ENCODE results near the gene SLC26A1.

The SLC26A1 gene

GRCh38 chr4:957581-958313 is 35.5 kb downstream of the SLC26A1 start:
- Histone ChIP-seq H3K4me1 (ENCODE audit: insufficient read depth, low read length) (no peaks in the 10 kb centered on the region), H3K4me3 (ENCODE audit: low read length) (no peak overlapping the region), H3K9me3 (ENCODE audit: insufficient read depth, low read depth, low read length) (no peaks in the 10 kb centered on the region), H3K36me3 (ENCODE audit: insufficient read depth, low read length) (no peaks in the 10 kb centered on the region), H3K27ac (ENCODE audit: low read depth, low read length) (no peak overlapping the region), H3K9ac (ENCODE audit: low read depth, low read length) (no peak overlapping the region), H3K27me3 (ENCODE audit: insufficient read depth, low read length) (no peaks in the 10 kb centered on the region)
- 96% methylated on average over 45 of the region's 45 CpGs for WGBS

DNA sequence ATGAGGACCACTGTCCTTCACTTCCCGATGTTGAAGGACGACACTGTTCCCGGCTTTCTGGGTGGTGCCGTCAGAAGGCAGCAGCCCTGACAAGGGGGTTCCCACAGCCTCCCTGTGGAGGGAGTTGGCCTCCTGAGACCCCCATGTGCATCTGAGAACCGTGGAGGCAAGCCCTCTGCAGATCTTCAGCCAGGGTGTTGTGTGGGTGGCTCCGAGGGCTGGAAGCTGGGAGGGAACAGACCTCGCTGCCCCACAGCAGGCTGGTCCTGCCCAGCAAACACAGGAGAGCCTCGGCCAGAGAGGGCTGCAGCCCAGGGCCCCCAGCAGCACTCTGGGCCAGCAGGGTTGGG is 36.0 kb downstream of the SLC26A1 start:
- Histone ChIP-seq H3K36me3 (ENCODE audit: insufficient read depth, low read length) (no peaks in the 10 kb centered on the region), H3K27me3 (ENCODE audit: insufficient read depth, low read length) (no peaks in the 10 kb centered on the region), H3K4me1 (ENCODE audit: insufficient read depth, low read length) (no peaks in the 10 kb centered on the region), H3K4me3 (ENCODE audit: low read length) (no peak overlapping the region), H3K9me3 (ENCODE audit: insufficient read depth, low read depth, low read length) (no peaks in the 10 kb centered on the region), H3K9ac (ENCODE audit: low read depth, low read length) (no peak overlapping the region), H3K27ac (ENCODE audit: low read depth, low read length) (no peak overlapping the region)
- 92% methylated on average over 8 of the region's 8 CpGs for WGBS

- H3K9ac ChIP-seq (ENCODE audit: low read depth, low read length) = no peak overlapping the region
- H3K9me3 ChIP-seq (ENCODE audit: insufficient read depth, low read depth, low read length) = no peaks in the 10 kb centered on the region
- H3K27me3 ChIP-seq (ENCODE audit: insufficient read depth, low read length) = no peaks in the 10 kb centered on the region
- H3K27ac ChIP-seq (ENCODE audit: low read depth, low read length) = no peak overlapping the region
- 90% methylated on average over 14 of the region's 14 CpGs for WGBS
- H3K4me1 ChIP-seq (ENCODE audit: insufficient read depth, low read length) = no peaks in the 10 kb centered on the region
- no peak overlapping the region for H3K4me3 ChIP-seq (ENCODE audit: low read length)
- no peaks in the 10 kb centered on the region for H3K36me3 ChIP-seq (ENCODE audit: insufficient read depth, low read length)
These were observed 36.5 kb downstream of the SLC26A1 start for GRCh38 chr4:956531-957230.

DNA sequence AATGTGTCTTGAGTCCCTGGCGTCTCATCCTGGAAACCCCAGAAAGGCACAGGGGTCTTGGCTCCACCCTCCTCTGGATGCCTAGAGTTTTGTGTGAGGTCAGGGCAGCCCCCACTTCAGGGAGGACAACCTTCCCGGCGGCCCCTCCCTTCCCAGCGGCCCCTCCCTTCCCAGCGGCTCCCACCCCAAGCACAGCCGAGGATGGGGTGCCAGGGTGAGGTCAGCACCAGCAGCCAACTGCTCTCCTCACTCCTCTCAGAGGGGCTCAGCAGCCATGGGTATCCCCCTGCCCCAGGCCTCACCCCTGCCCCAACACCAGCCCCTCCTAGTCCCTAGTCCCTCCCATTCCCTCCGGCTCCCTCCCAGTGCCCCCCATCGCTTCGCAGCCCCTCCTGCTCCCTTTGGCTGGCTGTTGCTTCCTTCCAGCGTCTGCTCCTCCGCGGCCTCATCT is 37.2 kb downstream of the SLC26A1 start:
- H3K36me3 ChIP-seq (ENCODE audit: insufficient read depth, low read length) = no peaks in the 10 kb centered on the region
- H3K27me3 ChIP-seq (ENCODE audit: insufficient read depth, low read length) = no peaks in the 10 kb centered on the region
- no peaks in the 10 kb centered on the region for H3K9me3 ChIP-seq (ENCODE audit: insufficient read depth, low read depth, low read length)
- 85% methylated on average over 12 of the region's 12 CpGs for WGBS
- H3K4me3 ChIP-seq (ENCODE audit: low read length) = no peak overlapping the region
- H3K4me1 ChIP-seq (ENCODE audit: insufficient read depth, low read length) = no peaks in the 10 kb centered on the region
- no peak overlapping the region for H3K27ac ChIP-seq (ENCODE audit: low read depth, low read length)
- H3K9ac ChIP-seq (ENCODE audit: low read depth, low read length) = no peak overlapping the region

DNA sequence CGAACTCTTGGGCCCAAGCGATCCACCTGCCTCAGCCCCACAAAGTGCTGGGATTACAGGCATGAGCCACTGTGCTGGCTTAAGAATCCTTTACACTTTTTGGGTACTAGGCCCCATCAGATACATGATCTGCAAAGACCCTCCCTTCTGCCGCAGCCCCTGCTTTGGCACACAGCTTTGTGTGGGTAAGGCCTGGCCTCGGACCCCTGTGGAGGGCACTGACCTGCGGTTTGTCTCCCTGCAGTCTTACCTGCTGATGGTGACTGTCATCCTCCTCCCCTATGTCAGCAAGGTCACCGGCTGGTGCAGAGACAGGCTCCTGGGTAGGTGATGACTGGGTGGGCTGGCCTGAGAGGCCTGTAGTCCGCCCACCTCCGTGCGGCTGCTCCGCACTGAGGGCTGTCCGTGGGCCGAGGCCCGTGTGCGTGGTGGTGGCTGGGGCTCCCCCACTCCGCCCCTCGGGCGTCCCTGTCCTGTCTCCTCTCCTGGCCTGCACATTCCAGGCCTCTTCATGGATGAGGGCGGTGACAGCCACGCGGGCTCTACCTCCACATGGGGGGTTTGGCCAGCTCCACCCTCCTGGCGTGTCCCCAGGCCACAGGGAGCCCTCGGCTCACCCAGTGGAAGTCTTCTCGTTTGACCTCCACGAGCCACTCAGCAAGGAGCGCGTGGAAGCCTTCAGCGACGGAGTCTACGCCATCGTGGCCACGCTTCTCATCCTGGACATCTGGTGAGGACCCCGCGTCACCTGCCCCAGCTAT is 37.9 kb downstream of the SLC26A1 start:
- H3K27me3 ChIP-seq (ENCODE audit: insufficient read depth, low read length) = no peaks in the 10 kb centered on the region
- H3K9ac ChIP-seq (ENCODE audit: low read depth, low read length) = no peak overlapping the region
- no peaks in the 10 kb centered on the region for H3K4me1 ChIP-seq (ENCODE audit: insufficient read depth, low read length)
- WGBS = 93% methylated on average over 33 of the region's 33 CpGs
- no peaks in the 10 kb centered on the region for H3K9me3 ChIP-seq (ENCODE audit: insufficient read depth, low read depth, low read length)
- no peak overlapping the region for H3K4me3 ChIP-seq (ENCODE audit: low read length)
- no peak overlapping the region for H3K27ac ChIP-seq (ENCODE audit: low read depth, low read length)
- H3K36me3 ChIP-seq (ENCODE audit: insufficient read depth, low read length) = no peaks in the 10 kb centered on the region

- H3K36me3 ChIP-seq (ENCODE audit: insufficient read depth, low read length) = no peaks in the 10 kb centered on the region
- no peak overlapping the region for H3K4me3 ChIP-seq (ENCODE audit: low read length)
- no peaks in the 10 kb centered on the region for H3K9me3 ChIP-seq (ENCODE audit: insufficient read depth, low read depth, low read length)
- H3K4me1 ChIP-seq (ENCODE audit: insufficient read depth, low read length) = no peaks in the 10 kb centered on the region
- no peak overlapping the region for H3K9ac ChIP-seq (ENCODE audit: low read depth, low read length)
- WGBS = 93% methylated on average over 17 of the region's 17 CpGs
- no peaks in the 10 kb centered on the region for H3K27me3 ChIP-seq (ENCODE audit: insufficient read depth, low read length)
- H3K27ac ChIP-seq (ENCODE audit: low read depth, low read length) = no peak overlapping the region
These were observed 38.8 kb downstream of the SLC26A1 start for GRCh38 chr4:954211-955020.

DNA sequence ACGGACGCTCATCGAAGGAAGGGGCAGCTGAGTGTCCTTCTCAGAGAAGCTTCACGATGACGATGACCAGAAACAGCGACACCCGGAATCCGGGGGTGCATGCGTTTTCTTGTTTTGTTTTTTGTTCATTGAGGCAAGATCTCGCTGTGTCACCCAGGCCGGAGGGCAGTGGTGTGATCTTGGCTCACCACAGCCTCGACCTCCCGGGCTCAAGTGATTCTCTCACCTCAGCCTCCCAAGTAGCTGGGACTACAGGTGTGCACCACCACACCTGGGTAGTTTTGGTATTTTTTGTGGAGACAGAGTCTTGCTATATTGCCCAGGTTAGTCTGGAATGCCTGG is 39.7 kb downstream of the SLC26A1 start:
- no peaks in the 10 kb centered on the region for H3K36me3 ChIP-seq (ENCODE audit: insufficient read depth, low read length)
- 94% methylated on average over 13 of the region's 13 CpGs for WGBS

DNA sequence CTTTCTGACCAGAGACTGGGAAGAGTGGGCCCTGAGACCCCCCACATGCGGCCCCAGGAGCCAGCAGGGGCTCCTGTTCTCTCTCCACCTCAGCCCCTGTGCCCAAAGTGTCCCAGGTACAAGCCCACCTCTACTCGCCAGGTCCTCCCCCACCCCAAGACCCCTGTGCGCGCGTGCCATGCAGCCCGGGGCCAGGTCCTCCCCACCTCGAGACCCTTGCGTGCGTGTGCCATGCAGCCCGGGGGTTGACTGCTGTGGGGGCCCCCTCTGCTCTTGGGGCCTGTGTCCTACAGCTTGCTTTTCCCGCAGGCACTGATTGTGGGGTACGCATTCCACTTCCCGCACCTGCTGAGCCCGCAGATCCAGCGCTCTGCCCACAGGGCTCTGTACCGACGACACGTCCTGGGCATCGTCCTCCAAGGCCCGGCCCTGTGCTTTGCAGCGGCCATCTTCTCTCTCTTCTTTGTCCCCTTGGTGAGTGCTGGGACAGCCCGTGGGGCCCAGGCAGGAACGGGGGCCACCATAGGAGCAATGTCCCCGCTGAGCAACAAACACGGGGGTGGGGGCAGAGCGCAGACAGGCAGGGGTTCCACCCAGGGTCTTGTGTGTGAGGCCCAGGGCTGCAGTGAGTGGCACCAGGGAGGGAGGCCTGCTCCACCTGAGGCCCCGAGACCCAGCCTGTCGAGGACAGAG is 40.2 kb downstream of the SLC26A1 start:
- Histone ChIP-seq H3K27me3 (ENCODE audit: insufficient read depth, low read length) (no peaks in the 10 kb centered on the region), H3K27ac (ENCODE audit: low read depth, low read length) (no peak overlapping the region), H3K4me1 (ENCODE audit: insufficient read depth, low read length) (no peaks in the 10 kb centered on the region), H3K9ac (ENCODE audit: low read depth, low read length) (no peak overlapping the region), H3K36me3 (ENCODE audit: insufficient read depth, low read length) (no peaks in the 10 kb centered on the region), H3K4me3 (ENCODE audit: low read length) (no peak overlapping the region), H3K9me3 (ENCODE audit: insufficient read depth, low read depth, low read length) (no peaks in the 10 kb centered on the region)
- WGBS = 96% methylated on average over 28 of the region's 28 CpGs

More for the DNA sequence above, 39.7 kb downstream of the SLC26A1 start:
- H3K9me3 ChIP-seq (ENCODE audit: insufficient read depth, low read depth, low read length) = no peaks in the 10 kb centered on the region
- no peaks in the 10 kb centered on the region for H3K27me3 ChIP-seq (ENCODE audit: insufficient read depth, low read length)
- H3K4me3 ChIP-seq (ENCODE audit: low read length) = no peak overlapping the region
- no peak overlapping the region for H3K9ac ChIP-seq (ENCODE audit: low read depth, low read length)
- H3K27ac ChIP-seq (ENCODE audit: low read depth, low read length) = no peak overlapping the region
- no peaks in the 10 kb centered on the region for H3K4me1 ChIP-seq (ENCODE audit: insufficient read depth, low read length)

DNA sequence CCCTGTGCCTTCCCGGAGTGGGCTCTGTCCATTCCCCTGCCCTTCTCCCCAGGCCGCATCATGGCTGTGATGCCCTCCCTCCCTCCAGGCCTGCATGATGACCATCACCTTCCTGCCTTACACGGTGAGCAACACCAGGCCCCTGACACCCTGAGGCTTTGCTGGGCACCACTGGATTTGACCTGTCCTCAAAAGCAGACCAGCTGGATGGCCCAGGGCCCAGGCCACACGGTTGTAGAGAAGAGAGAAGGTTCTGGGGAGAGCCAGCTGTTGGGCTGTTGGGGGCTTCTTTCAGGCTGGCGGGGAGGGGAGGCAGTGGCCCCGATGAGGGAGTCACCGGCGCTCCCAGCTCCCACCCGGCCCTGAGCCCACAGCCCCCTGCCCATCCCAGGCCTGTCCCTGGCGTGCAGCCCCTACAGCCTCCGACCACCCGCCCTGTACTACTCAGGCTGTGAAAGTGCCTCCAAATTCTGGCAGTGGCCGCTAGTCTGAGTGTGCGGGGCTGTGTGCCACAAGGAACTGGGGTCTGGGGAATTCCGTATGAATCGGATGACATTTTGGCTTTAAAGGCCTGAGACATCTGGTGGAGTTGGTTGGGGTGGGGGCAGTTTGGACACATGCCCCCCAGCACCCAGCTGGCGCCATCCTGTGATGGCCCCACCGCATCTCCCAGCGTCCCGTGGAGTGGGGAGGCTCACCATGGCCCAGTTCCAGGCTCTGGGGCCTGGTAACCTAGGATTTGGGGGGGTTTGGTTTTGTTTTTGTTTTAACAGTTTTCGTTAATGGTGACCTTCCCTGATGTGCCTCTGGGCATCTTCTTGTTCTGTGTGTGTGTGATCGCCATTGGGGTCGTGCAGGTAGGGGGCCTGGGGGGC is 41.4 kb downstream of the SLC26A1 start:
- Histone ChIP-seq H3K9me3 (ENCODE audit: insufficient read depth, low read depth, low read length) (no peaks in the 10 kb centered on the region), H3K27ac (ENCODE audit: low read depth, low read length) (no peak overlapping the region), H3K27me3 (ENCODE audit: insufficient read depth, low read length) (no peaks in the 10 kb centered on the region), H3K36me3 (ENCODE audit: insufficient read depth, low read length) (no peaks in the 10 kb centered on the region), H3K4me1 (ENCODE audit: insufficient read depth, low read length) (no peaks in the 10 kb centered on the region), H3K9ac (ENCODE audit: low read depth, low read length) (no peak overlapping the region), H3K4me3 (ENCODE audit: low read length) (no peak overlapping the region)
- 91% methylated on average over 23 of the region's 23 CpGs for WGBS

DNA sequence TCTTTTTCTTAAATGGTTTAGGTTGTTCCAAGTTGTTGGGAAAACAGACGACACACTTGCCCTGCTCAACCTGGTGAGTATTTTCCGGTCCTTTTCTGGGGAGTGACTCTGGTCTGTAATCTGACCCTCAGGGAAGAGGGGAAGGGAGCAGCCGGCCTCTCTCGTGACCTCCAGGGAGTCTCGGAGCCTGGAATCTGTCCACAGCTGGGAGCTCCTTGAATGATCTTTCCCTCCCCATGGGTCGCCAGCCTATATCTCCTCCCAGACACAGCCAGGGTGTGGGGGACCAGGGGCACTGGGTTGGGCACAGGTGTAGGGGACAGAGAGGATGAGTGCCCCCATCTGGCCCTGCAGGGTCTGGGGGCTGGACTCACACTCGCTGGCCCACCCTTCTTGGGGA is 42.0 kb downstream of the SLC26A1 start:
- Histone ChIP-seq H3K9ac (ENCODE audit: low read depth, low read length) (no peak overlapping the region; the same call in 1 of the 2 replicates), H3K4me3 (ENCODE audit: low read length) (no peak overlapping the region), H3K4me1 (ENCODE audit: insufficient read depth, low read length) (no peaks in the 10 kb centered on the region), H3K27me3 (ENCODE audit: insufficient read depth, low read length) (no peaks in the 10 kb centered on the region), H3K9me3 (ENCODE audit: insufficient read depth, low read depth, low read length) (no peaks in the 10 kb centered on the region), H3K36me3 (ENCODE audit: insufficient read depth, low read length) (no peaks in the 10 kb centered on the region), H3K27ac (ENCODE audit: low read depth, low read length) (no peak overlapping the region)
- WGBS = 74% methylated on average over 7 of the region's 7 CpGs
